Renal pelvis (tissue), 4 donors: ENCODE results near the gene PRKAG2. TPM values are rescaled to one million over a fixed set of nuclear protein-coding genes. Genes with fewer than 3 reads are reported as not detected.
A peak's percentile ranks its signal among the peaks of the same experiment; 100 is the strongest.
"Not testable (repeated sequence)": the region's sequence is repeated elsewhere in the genome, so short reads cannot be mapped to it uniquely, and the experiment has no call there.

ENCODE experiments used
- DNase-seq: peaks from one replicate; pipeline ENCODE4 v3.0.0-alpha.2; 2013
- polyA plus RNA-seq, 3 donors: library from polyadenylated mRNA; unstranded; fragments of 120-200 nt; gene quantifications; one replicate each; pipeline ENCODE4 v1.2.1, GENCODE V29; 2013; ENCODE audit not compliant: insufficient read length in 3 of 3

The PRKAG2 gene
- polyA plus RNA-seq, 3 donors = 26.3 to 40.0 (median 39.7) TPM

- no peak for DNase-seq
These were observed 71.7 kb downstream of the PRKAG2 start for GRCh38 chr7:151805191-151805590.

- no peak for DNase-seq
These were observed 72.2 kb downstream of the PRKAG2 start for GRCh38 chr7:151804756-151805155.

GRCh38 chr7:151803841-151804240 lies 73.1 kb downstream of the PRKAG2 start:
- no peak for DNase-seq

- DNase-seq = no peak
These were observed 74.5 kb downstream of the PRKAG2 start for GRCh38 chr7:151802469-151802846.

GRCh38 chr7:151801782-151802468 lies 75.0 kb downstream of the PRKAG2 start:
- DNase-seq = no peak

GRCh38 chr7:151801291-151801690 lies 75.6 kb downstream of the PRKAG2 start:
- no peak for DNase-seq

- DNase-seq = no peak
These were observed 76.1 kb downstream of the PRKAG2 start for GRCh38 chr7:151800861-151801260.

GRCh38 chr7:151800391-151800790 lies 76.5 kb downstream of the PRKAG2 start:
- DNase-seq = no peak

GRCh38 chr7:151799506-151799905 lies 77.4 kb downstream of the PRKAG2 start:
- no peak for DNase-seq

GRCh38 chr7:151798851-151799448 lies 78.0 kb downstream of the PRKAG2 start:
- no peak for DNase-seq

- not testable (repeated sequence) for DNase-seq
These were observed 79.1 kb downstream of the PRKAG2 start for GRCh38 chr7:151797667-151798307.

- DNase-seq = no peak
These were observed 79.9 kb downstream of the PRKAG2 start for GRCh38 chr7:151796871-151797537.

GRCh38 chr7:151796091-151796870 lies 80.6 kb downstream of the PRKAG2 start:
- no peak for DNase-seq

GRCh38 chr7:151795168-151795811 lies 81.6 kb downstream of the PRKAG2 start:
- DNase-seq = no peak

- peak; percentile 62 for DNase-seq
These were observed 82.3 kb downstream of the PRKAG2 start for GRCh38 chr7:151794508-151795167.

- no peak for DNase-seq
These were observed 82.9 kb downstream of the PRKAG2 start for GRCh38 chr7:151793991-151794507.

GRCh38 chr7:151793531-151793951 lies 83.4 kb downstream of the PRKAG2 start:
- no peak for DNase-seq

GRCh38 chr7:151792636-151793035 lies 84.3 kb downstream of the PRKAG2 start:
- DNase-seq = no peak

GRCh38 chr7:151792086-151792485 lies 84.8 kb downstream of the PRKAG2 start:
- DNase-seq = no peak

- DNase-seq = no peak
These were observed 85.9 kb downstream of the PRKAG2 start for GRCh38 chr7:151790830-151791620.
